Omental fat pad (tissue), 4 donors: ENCODE measurements around the gene CLEC20A. TPM values are rescaled to one million over a fixed set of nuclear protein-coding genes. Genes with fewer than 3 reads are reported as not detected.

Source experiments
- ATAC-seq: fragments of 150-250 bp; one replicate; pipeline ENCODE4 v1.9.1; 2016; ENCODE audit warnings: mild to moderate bottlenecking, moderate library complexity; ENCODE audit not compliant: low FRiP score
- DNase-seq: peaks from one replicate; pipeline ENCODE4 v3.0.0-alpha.2; 2019; ENCODE audit warnings: low spot score
- CTCF ChIP-seq, 3 donors: fragments of 450-650 bp; IDR thresholded peaks; one replicate each; pipeline ENCODE4 v1.5.1; 2016 to 2017; ENCODE audit warnings: antibody characterized with exemption in 3 of 3, mild to moderate bottlenecking in 3 of 3, moderate library complexity in 2 of 3
- total RNA-seq, 4 donors: library from RNA; depleted of rRNA; stranded (reverse); fragments of >200 nt; gene quantifications; one replicate each; pipeline ENCODE4 v1.1.0, GENCODE V29; 2016

CLEC20A gene
- total RNA-seq, 4 donors from 2014 or later = not detected

DNA sequence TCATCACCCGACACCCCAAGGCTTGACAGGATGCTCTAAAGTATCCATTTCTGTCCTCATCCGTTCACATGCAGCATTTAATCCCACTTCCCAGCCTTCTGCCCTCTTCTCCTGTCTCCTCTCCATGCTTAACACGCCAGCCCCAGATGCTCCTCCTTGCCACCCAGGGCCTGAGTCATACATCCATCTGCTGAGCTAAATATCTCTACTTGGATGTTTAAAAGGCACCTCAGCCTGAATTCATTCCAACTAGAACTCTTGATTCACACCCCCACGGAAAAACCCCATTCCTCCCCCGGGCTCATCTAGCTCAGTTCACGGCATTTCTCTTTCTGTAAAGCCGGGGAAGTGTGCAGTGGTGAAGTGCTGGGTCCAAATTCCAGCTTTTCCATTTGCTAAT is 43.9 kb upstream of the CLEC20A start:
- peak; percentile 37 for ATAC-seq
- no peak for DNase-seq
- TF ChIP-seq CTCF (IDR thresholded peaks at IDR 0.05) = no peak

- DNase-seq = no peak
- no peak for TF ChIP-seq CTCF (IDR thresholded peaks at IDR 0.05)
- ATAC-seq = no peak
These were observed 43.4 kb upstream of the CLEC20A start for GRCh38 chr1:178540204-178540603.

GRCh38 chr1:178539291-178539690 is 42.5 kb upstream of the CLEC20A start:
- DNase-seq (no peak), ATAC-seq (no peak)
- no peak for TF ChIP-seq CTCF (IDR thresholded peaks at IDR 0.05)

- TF ChIP-seq CTCF (IDR thresholded peaks at IDR 0.05) = no peak
- ATAC-seq (peak; percentile 15), DNase-seq (no peak)
These were observed 41.6 kb upstream of the CLEC20A start for GRCh38 chr1:178538192-178538916.

DNA sequence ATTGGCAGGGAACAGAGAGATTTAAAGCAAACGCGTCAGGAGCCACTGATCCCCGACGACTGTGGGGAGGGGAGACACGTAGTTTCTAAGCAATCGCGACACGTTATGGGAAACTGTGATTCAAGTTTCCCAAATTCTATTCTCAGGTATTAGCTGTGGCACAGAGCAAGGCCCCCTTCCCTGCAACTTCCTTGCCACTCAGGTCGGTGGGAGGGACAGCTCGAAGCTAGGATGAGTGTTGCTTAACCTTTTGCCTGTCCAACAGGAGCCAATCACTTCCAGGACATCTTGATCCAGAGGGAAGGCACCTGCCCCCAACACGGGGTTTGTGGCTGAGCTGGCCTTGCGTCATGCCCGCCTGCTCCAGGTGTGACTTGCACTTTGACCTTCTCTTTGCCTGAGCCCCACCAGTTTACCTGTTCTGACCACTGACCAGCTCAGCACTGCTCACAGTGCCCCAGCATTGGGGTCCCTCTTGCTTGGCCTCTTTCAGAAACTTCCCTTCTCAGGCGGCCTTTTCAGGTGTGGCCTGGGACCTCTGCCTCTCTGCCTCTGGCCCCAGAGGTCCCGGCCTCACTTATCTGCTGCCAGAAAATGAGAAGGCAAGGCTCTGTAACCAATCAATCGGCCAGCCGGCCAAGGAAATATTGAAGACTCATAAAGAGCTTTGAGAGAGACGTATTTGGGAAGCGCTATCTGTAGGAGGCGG is 40.8 kb upstream of the CLEC20A start:
- DNase-seq (no peak), ATAC-seq (peak; percentile 3)
- no peak for TF ChIP-seq CTCF (IDR thresholded peaks at IDR 0.05)

GRCh38 chr1:178536844-178537371 is 40.1 kb upstream of the CLEC20A start:
- DNase-seq (no peak), ATAC-seq (peak; percentile 86)
- TF ChIP-seq CTCF (IDR thresholded peaks at IDR 0.05) = no peak
